ENCODE data around the gene HABP2. TPM values are rescaled to one million over a fixed set of nuclear protein-coding genes. Genes with fewer than 3 reads are reported as not detected.

The HABP2 gene
- total and polyA plus RNA-seq, 9 of the 15 experiments (the other 6 are each of a cell fraction or from before 2014, with no cell fraction given) = 0.09 TPM; not detected in 8

- no peak for TF ChIP-seq TCF15 (CRISPR knock-in tag; IDR thresholded peaks at IDR 0.05)
- TF ChIP-seq ZNF395 (CRISPR knock-in tag; IDR thresholded peaks at IDR 0.05) = no peak
Observed at GRCh38 chr10:113613977-113614690, 61.3 kb downstream of the HABP2 start (continued).

GRCh38 chr10:113616244-113617074 lies 63.6 kb downstream of the HABP2 start:
- in situ Hi-C loops (cut with MboI) (no loop called here), intact Hi-C loops (cut with micrococcal nuclease) (no loop called here)
- FAIRE-seq (no peak), ATAC-seq (no peak), DNase-seq (ENCODE audit: extremely low read depth in 1 of 4, low spot score in 3 of 4) (peak; percentile 15 to 32 (median 20))
- no peaks in the 10 kb centered on the region for H3K4me1 ChIP-seq (replicated peaks in 1 of 2; ENCODE audit: control insufficient read depth in 2 of 2, insufficient read depth in 2 of 2, low read length in 2 of 2)
- 0% methylated on average over 5 of the region's 5 CpGs for WGBS (ENCODE audit: insufficient coverage, low coverage, missing lambda C conversion rate)
- no peak overlapping the region for H3K4me2 ChIP-seq (ENCODE audit: insufficient read depth, low read length)
- ChIA-PET CTCF (ENCODE audit: low intra/inter-chr PET ratio) (no interaction called here), POLR2A (no interaction called here)
- peaks cover 0 to 50% of the 10 kb centered on the region in 2 experiments; a peak in 2 of 5 replicates for H3K27me3 ChIP-seq (ENCODE audit: control insufficient read depth in 2 of 2, insufficient read depth in 2 of 2, low read length in 2 of 2)
- no TSS peak for BruUV-seq (replicated peaks)
- H3K9me1 ChIP-seq (ENCODE audit: control insufficient read depth, insufficient read depth, low read length) = no peaks in the 10 kb centered on the region
- TF ChIP-seq CTCF (IDR thresholded peaks at IDR 0.05 in 2 of 3, conservative IDR thresholded peaks at IDR 0.05 in 1 of 3; ENCODE audit: insufficient read depth in 2 of 3, low read depth in 1 of 3, low read length in 3 of 3) = peak; percentile 14 to 49 (median 35); a peak in 4 of 6 replicates
- TF ChIP-seq ZKSCAN1 (IDR thresholded peaks at IDR 0.05; ENCODE audit: low read depth, low read length) = no peak
- TF ChIP-seq RAD21 (CRISPR knock-in tag; conservative IDR thresholded peaks at IDR 0.05 in 1 of 2, IDR thresholded peaks at IDR 0.05 in 1 of 2) = peak in 1 of 2 experiments; percentile 33; a peak in 1 of 4 replicates
- H3K27ac ChIP-seq (ENCODE audit: extremely low read depth, low read depth, low read length) = no peak overlapping the region
- H2AFZ ChIP-seq (ENCODE audit: low read depth, low read length) = no peak overlapping the region
- H3K36me3 ChIP-seq (ENCODE audit: control insufficient read depth, insufficient read depth, low read length) = no peaks in the 10 kb centered on the region
- H3K4me3 ChIP-seq = no peak overlapping the region
- no peaks in the 10 kb centered on the region for H4K20me1 ChIP-seq (replicated peaks; ENCODE audit: control insufficient read depth, insufficient read depth, low read length)
- H3K79me2 ChIP-seq (ENCODE audit: control insufficient read depth, insufficient read depth, low read length) = no peaks in the 10 kb centered on the region
- no peak overlapping the region for H3K9ac ChIP-seq (ENCODE audit: insufficient read depth in 1 of 2, low read depth in 2 of 2, low read length in 2 of 2)
- H3K9me3 ChIP-seq (replicated peaks; ENCODE audit: control insufficient read depth, insufficient read depth, low read depth, low read length) = no peaks in the 10 kb centered on the region
